ENCODE measurements around the gene ANKRD50.

The ANKRD50 gene

DNA sequence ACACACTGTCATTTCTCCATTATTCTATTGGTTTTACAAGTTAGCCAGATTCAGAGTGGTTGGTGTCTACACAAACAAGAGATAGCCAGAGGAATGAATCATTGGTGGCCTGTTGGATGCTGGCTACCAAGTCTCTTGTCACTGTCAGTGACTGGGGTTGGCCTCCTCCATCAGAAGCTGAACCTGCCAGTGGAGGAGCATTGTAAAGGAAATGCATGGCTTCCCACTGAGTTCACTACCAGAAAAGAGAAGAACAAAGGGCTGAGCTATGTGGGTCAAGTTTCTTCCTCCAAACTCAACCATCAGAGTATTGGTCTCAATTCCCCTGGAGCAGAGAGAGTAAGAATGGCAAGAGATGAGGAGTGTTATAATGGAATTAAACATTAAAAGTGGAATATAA lies 26.5 kb upstream of the ANKRD50 start:
- Histone ChIP-seq H3K79me2 (ENCODE audit: insufficient read depth, low read length) (no peaks in the 10 kb centered on the region), H3K27ac (ENCODE audit: low read depth, low read length, poor library complexity, severe bottlenecking) (no peak overlapping the region), H3K9me2 (ENCODE audit: low read depth, low read length) (no peaks in the 10 kb centered on the region), H3F3A (ENCODE audit: insufficient read depth, low read length) (no peaks in the 10 kb centered on the region), H3K4me3 (ENCODE audit: low read depth, low read length, poor library complexity, severe bottlenecking) (no peak overlapping the region), H3K4me1 (ENCODE audit: insufficient read depth, low read length, severe bottlenecking) (no peaks in the 10 kb centered on the region), H3K9me3 (ENCODE audit: low read length) (no peaks in the 10 kb centered on the region), H2AFZ (ENCODE audit: low read length) (no peak overlapping the region), H4K20me1 (ENCODE audit: insufficient read depth, low read length) (no peaks in the 10 kb centered on the region), H3K36me3 (ENCODE audit: insufficient read depth, low read length) (no peaks in the 10 kb centered on the region), H3K4me2 (ENCODE audit: low read length) (no peak overlapping the region), H3K9ac (ENCODE audit: low read length) (no peak overlapping the region), H3K27me3 (ENCODE audit: insufficient read depth, low read length) (no peaks in the 10 kb centered on the region)
- TF ChIP-seq, protein P1, sequence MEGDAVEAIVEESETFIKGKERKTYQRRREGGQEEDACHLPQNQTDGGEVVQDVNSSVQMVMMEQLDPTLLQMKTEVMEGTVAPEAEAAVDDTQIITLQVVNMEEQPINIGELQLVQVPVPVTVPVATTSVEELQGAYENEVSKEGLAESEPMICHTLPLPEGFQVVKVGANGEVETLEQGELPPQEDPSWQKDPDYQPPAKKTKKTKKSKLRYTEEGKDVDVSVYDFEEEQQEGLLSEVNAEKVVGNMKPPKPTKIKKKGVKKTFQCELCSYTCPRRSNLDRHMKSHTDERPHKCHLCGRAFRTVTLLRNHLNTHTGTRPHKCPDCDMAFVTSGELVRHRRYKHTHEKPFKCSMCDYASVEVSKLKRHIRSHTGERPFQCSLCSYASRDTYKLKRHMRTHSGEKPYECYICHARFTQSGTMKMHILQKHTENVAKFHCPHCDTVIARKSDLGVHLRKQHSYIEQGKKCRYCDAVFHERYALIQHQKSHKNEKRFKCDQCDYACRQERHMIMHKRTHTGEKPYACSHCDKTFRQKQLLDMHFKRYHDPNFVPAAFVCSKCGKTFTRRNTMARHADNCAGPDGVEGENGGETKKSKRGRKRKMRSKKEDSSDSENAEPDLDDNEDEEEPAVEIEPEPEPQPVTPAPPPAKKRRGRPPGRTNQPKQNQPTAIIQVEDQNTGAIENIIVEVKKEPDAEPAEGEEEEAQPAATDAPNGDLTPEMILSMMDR (IDR thresholded peaks at IDR 0.05; ENCODE audit: low read length) = no peak
- no peak for TF ChIP-seq EZH2 (IDR thresholded peaks at IDR 0.05; ENCODE audit: borderline replicate concordance, low read length)

DNA sequence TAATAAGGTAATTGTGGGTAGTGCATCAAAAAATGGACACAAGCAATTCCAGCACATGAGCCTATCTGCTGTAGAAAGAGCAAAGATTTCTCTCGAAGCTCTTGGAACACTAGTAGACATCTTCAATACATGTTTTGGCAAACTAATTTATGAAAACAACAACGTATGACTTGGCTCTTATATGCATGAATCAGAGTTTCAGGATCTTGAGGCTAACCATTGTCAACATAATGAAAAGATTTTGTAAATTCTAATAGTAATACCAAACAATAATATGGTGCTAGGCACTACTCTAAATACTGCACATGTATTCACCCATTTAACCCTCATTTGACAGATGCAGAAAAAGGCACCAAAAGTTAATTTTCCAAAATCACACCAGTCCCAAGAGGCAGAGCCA lies 25.1 kb upstream of the ANKRD50 start:
- H3K4me2 ChIP-seq (ENCODE audit: low read length) = no peak overlapping the region
- H2AFZ ChIP-seq (ENCODE audit: low read length) = no peak overlapping the region
- H3K9ac ChIP-seq (ENCODE audit: low read length) = no peak overlapping the region
- H3K27me3 ChIP-seq (ENCODE audit: insufficient read depth, low read length) = no peaks in the 10 kb centered on the region
- no peaks in the 10 kb centered on the region for H3K36me3 ChIP-seq (ENCODE audit: insufficient read depth, low read length)
- no peaks in the 10 kb centered on the region for H3K4me1 ChIP-seq (ENCODE audit: insufficient read depth, low read length, severe bottlenecking)
- no peaks in the 10 kb centered on the region for H3K9me3 ChIP-seq (ENCODE audit: low read length)
- TF ChIP-seq, protein P1 (IDR thresholded peaks at IDR 0.05; ENCODE audit: low read length) = no peak
- TF ChIP-seq EZH2 (IDR thresholded peaks at IDR 0.05; ENCODE audit: borderline replicate concordance, low read length) = no peak
- no peak overlapping the region for H3K4me3 ChIP-seq (ENCODE audit: low read depth, low read length, poor library complexity, severe bottlenecking)
- H3K27ac ChIP-seq (ENCODE audit: low read depth, low read length, poor library complexity, severe bottlenecking) = no peak overlapping the region
- no peaks in the 10 kb centered on the region for H3K9me2 ChIP-seq (ENCODE audit: low read depth, low read length)
- H3K79me2 ChIP-seq (ENCODE audit: insufficient read depth, low read length) = no peaks in the 10 kb centered on the region
- no peaks in the 10 kb centered on the region for H3F3A ChIP-seq (ENCODE audit: insufficient read depth, low read length)
- H4K20me1 ChIP-seq (ENCODE audit: insufficient read depth, low read length) = no peaks in the 10 kb centered on the region

DNA sequence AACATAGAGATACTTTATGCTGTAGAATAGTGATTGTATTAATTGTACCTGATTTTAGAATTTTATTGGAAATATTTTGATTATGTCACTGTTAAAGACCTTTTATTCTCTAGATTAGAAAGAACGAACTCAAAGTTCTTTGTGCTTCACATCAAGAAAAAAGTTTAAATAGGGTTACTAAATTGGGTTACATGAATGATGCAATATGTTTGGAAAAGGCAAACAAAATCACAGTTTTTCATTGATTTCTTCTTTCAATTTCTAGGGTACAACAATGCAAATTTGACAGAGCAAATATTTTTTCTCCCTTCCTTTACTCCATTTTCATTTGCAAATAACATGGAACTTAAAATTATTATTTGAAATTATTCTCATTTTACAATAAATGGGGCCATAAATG lies 24.0 kb upstream of the ANKRD50 start:
- H2AFZ ChIP-seq (ENCODE audit: low read length) = no peak overlapping the region
- H3K4me2 ChIP-seq (ENCODE audit: low read length) = no peak overlapping the region
- no peak overlapping the region for H3K9ac ChIP-seq (ENCODE audit: low read length)
- H3K27ac ChIP-seq (ENCODE audit: low read depth, low read length, poor library complexity, severe bottlenecking) = no peak overlapping the region
- no peaks in the 10 kb centered on the region for H3K36me3 ChIP-seq (ENCODE audit: insufficient read depth, low read length)
- H3F3A ChIP-seq (ENCODE audit: insufficient read depth, low read length) = no peaks in the 10 kb centered on the region
- H3K79me2 ChIP-seq (ENCODE audit: insufficient read depth, low read length) = no peaks in the 10 kb centered on the region
- H3K4me3 ChIP-seq (ENCODE audit: low read depth, low read length, poor library complexity, severe bottlenecking) = no peak overlapping the region
- no peaks in the 10 kb centered on the region for H3K27me3 ChIP-seq (ENCODE audit: insufficient read depth, low read length)
- no peaks in the 10 kb centered on the region for H3K4me1 ChIP-seq (ENCODE audit: insufficient read depth, low read length, severe bottlenecking)
- no peaks in the 10 kb centered on the region for H4K20me1 ChIP-seq (ENCODE audit: insufficient read depth, low read length)
- H3K9me2 ChIP-seq (ENCODE audit: low read depth, low read length) = no peaks in the 10 kb centered on the region
- TF ChIP-seq EZH2 (IDR thresholded peaks at IDR 0.05; ENCODE audit: borderline replicate concordance, low read length) = no peak
- TF ChIP-seq, protein P1 (IDR thresholded peaks at IDR 0.05; ENCODE audit: low read length) = no peak
- H3K9me3 ChIP-seq (ENCODE audit: low read length) = no peaks in the 10 kb centered on the region
